ENCODE results near the gene RIC1. TPM values are rescaled to one million over a fixed set of nuclear protein-coding genes. Genes with fewer than 3 reads are reported as not detected.
"Not testable (repeated sequence)": the region's sequence is repeated elsewhere in the genome, so short reads cannot be mapped to it uniquely, and the experiment has no call there.

RIC1 gene
- total and polyA plus RNA-seq, 12 donors: 3.6 to 33.1 (median 17.9) TPM

GRCh38 chr9:5651246-5651645 lies 22.3 kb downstream of the RIC1 start:
- no peak overlapping the region for H3K4me3 ChIP-seq
- H3K27me3 ChIP-seq: no peaks in the 10 kb centered on the region
- TF ChIP-seq CTCF (IDR thresholded peaks at IDR 0.05): no peak
- no peak for TF ChIP-seq POLR2A (IDR thresholded peaks at IDR 0.05)
- intact Hi-C loops (cut with DNase I): no loop called here
- no peaks in the 10 kb centered on the region for H3K4me1 ChIP-seq (replicated peaks in 1 of 2)
- no peak for DNase-seq
- no peaks in the 10 kb centered on the region for H3K36me3 ChIP-seq (replicated peaks in 1 of 2)
- H3K9me3 ChIP-seq (replicated peaks in 1 of 3): peaks cover 0 to 18% (median 7%) of the 10 kb centered on the region in 3 donors
- H3K27ac ChIP-seq: no peak overlapping the region

GRCh38 chr9:5652821-5653220 lies 23.9 kb downstream of the RIC1 start:
- TF ChIP-seq POLR2A (IDR thresholded peaks at IDR 0.05): no peak
- TF ChIP-seq CTCF (IDR thresholded peaks at IDR 0.05): no peak
- intact Hi-C loops (cut with DNase I): no loop called here
- Histone ChIP-seq H3K4me3 (no peak overlapping the region), H3K27me3 (no peaks in the 10 kb centered on the region), H3K36me3 (replicated peaks in 1 of 2) (peaks cover 0 to 4% of the 10 kb centered on the region in 2 donors), H3K4me1 (replicated peaks in 1 of 2) (no peaks in the 10 kb centered on the region), H3K9me3 (replicated peaks in 1 of 3) (peaks cover 0 to 18% (median 7%) of the 10 kb centered on the region in 3 donors), H3K27ac (no peak overlapping the region)
- DNase-seq: no peak
- WGBS, 4 donors: 91 to 100% (median 99%) methylated on average over 1 of the region's 1 CpG

GRCh38 chr9:5662804-5663203 lies 33.9 kb downstream of the RIC1 start:
- 90 to 97% (median 96%) methylated on average over 1 of the region's 1 CpG for WGBS, 4 donors

GRCh38 chr9:5665059-5665458 lies 36.2 kb downstream of the RIC1 start:
- no peak for DNase-seq
- intact Hi-C loops (cut with DNase I): no loop called here
- WGBS, 4 donors: 56 to 71% (median 60%) methylated on average over 3 of the region's 3 CpGs
- Histone ChIP-seq H3K4me1 (replicated peaks in 1 of 2) (peaks cover 4 to 8% of the 10 kb centered on the region in 2 donors), H3K36me3 (replicated peaks in 1 of 2) (no peaks in the 10 kb centered on the region), H3K27me3 (no peaks in the 10 kb centered on the region), H3K4me3 (no peak overlapping the region), H3K27ac (no peak overlapping the region), H3K9me3 (replicated peaks in 1 of 3) (no peaks in the 10 kb centered on the region)
- no peak for TF ChIP-seq CTCF (IDR thresholded peaks at IDR 0.05)
- TF ChIP-seq POLR2A (IDR thresholded peaks at IDR 0.05): no peak

More at GRCh38 chr9:5662804-5663203, 33.9 kb downstream of the RIC1 start:
- H3K36me3 ChIP-seq (replicated peaks in 1 of 2); intact Hi-C loops (cut with DNase I); H3K9me3 ChIP-seq (replicated peaks in 1 of 3); DNase-seq; H3K27me3 ChIP-seq; H3K27ac ChIP-seq; H3K4me3 ChIP-seq; H3K4me1 ChIP-seq (replicated peaks in 1 of 2): not testable (repeated sequence)

- TF ChIP-seq CTCF (IDR thresholded peaks at IDR 0.05) (no peak), POLR2A (IDR thresholded peaks at IDR 0.05) (no peak)
- 93 to 98% (median 96%) methylated on average over 6 of the region's 6 CpGs for WGBS, 4 donors
Measured at GRCh38 chr9:5667391-5667790, 38.5 kb downstream of the RIC1 start.

More at GRCh38 chr9:5667391-5667790, 38.5 kb downstream of the RIC1 start:
- Histone ChIP-seq H3K36me3 (replicated peaks in 1 of 2) (no peaks in the 10 kb centered on the region), H3K4me1 (replicated peaks in 1 of 2) (peaks cover 4 to 8% of the 10 kb centered on the region in 2 donors), H3K27ac (no peak overlapping the region), H3K4me3 (no peak overlapping the region), H3K27me3 (no peaks in the 10 kb centered on the region), H3K9me3 (replicated peaks in 1 of 3) (no peaks in the 10 kb centered on the region)
- no peak for DNase-seq
- intact Hi-C loops (cut with DNase I): no loop called here

Measured in adrenal gland (tissue), 12 donors.